BLaER1 treated with 17β-estradiol and CSF1 and Interleukin-3, amounts not matched to agents 10 nM and 100 nM (cell line): ENCODE results near the gene MRPL3.

Experiments
- H3K27ac ChIP-seq, 11 experiments: shearing (Covaris generic); formaldehyde crosslinking; 2 replicates each; pipeline ENCODE4 v1.8.1; 2022
- H3K27me3 ChIP-seq, 11 experiments: shearing (Covaris generic); formaldehyde crosslinking; 2 replicates each; pipeline ENCODE4 v1.8.1; 2022
- H3K36me3 ChIP-seq, 11 experiments: shearing (Covaris generic); formaldehyde crosslinking; 2 replicates each; pipeline ENCODE4 v1.8.1; 2022
- H3K4me1 ChIP-seq, 10 experiments: shearing (Covaris generic); formaldehyde crosslinking; 2 replicates each; pipeline ENCODE4 v1.8.1; 2022
- H3K4me2 ChIP-seq, 11 experiments: shearing (Covaris generic); formaldehyde crosslinking; 2 replicates each; pipeline ENCODE4 v1.8.1; 2022
- H3K4me3 ChIP-seq, 10 experiments: shearing (Covaris generic); formaldehyde crosslinking; 2 replicates each; pipeline ENCODE4 v1.8.1; 2022
- H3K9ac ChIP-seq, 11 experiments: shearing (Covaris generic); formaldehyde crosslinking; 2 replicates each; pipeline ENCODE4 v1.8.1; 2022
- H3K9me3 ChIP-seq, 11 experiments: shearing (Covaris generic); formaldehyde crosslinking; replicated peaks in 1 of 11; 2 replicates each; pipeline ENCODE4 v1.8.1; 2022
- H4K20me1 ChIP-seq, 11 experiments: shearing (Covaris generic); formaldehyde crosslinking; 2 replicates each; pipeline ENCODE4 v1.8.1; 2022
- Cebpa-rat ChIP-seq, 11 experiments: shearing (Covaris generic); IDR thresholded peaks; 2 replicates each; pipeline ENCODE4 v1.8.1; 2022

Gene MRPL3

DNA sequence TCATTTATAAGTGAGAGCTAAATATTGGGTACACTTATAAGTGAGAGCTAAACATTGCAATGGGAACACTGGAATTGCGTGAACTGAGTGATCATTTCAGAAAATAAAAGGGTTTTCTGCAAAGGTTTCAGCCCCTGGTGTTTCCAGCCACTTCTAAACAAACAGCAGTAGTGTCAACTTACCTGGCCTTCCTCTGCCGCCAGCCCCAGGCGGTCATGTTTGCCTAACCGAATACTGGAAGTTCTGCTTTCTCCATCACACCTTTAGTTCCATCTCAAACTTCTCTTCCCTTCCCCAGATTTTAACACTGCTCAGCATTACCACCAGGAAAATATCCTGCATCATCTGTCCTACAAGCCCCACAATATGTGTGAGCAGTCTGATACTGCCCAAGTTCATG, 58.6 kb downstream of the MRPL3 start:
- no peak overlapping the region for H3K9ac ChIP-seq
- no peak overlapping the region for H3K4me3 ChIP-seq
- no peaks in the 10 kb centered on the region for H4K20me1 ChIP-seq
- H3K4me2 ChIP-seq: no peak overlapping the region
- H3K4me1 ChIP-seq: no peaks in the 10 kb centered on the region
- no peak overlapping the region for H3K27ac ChIP-seq
- peaks cover 0 to 5% (median 0%) of the 10 kb centered on the region in 11 experiments; a peak in 1 of 22 replicates for H3K36me3 ChIP-seq
- H3K9me3 ChIP-seq: peaks cover 20 to 31% (median 25%) of the 10 kb centered on the region in 11 experiments; a peak in 21 of 22 replicates
- TF ChIP-seq Cebpa-rat (IDR thresholded peaks at IDR 0.05): no peak
- H3K27me3 ChIP-seq: no peaks in the 10 kb centered on the region

- Histone ChIP-seq H3K27me3 (no peaks in the 10 kb centered on the region), H4K20me1 (no peaks in the 10 kb centered on the region), H3K4me1 (no peaks in the 10 kb centered on the region), H3K4me3 (no peak overlapping the region), H3K9me3 (peaks cover 0 to 10% (median 3%) of the 10 kb centered on the region in 11 experiments; a peak in 7 of 22 replicates), H3K27ac (no peak overlapping the region), H3K4me2 (no peak overlapping the region), H3K9ac (no peak overlapping the region), H3K36me3 (no peaks in the 10 kb centered on the region)
- TF ChIP-seq Cebpa-rat (IDR thresholded peaks at IDR 0.05): no peak
These were observed 63.7 kb downstream of the MRPL3 start for GRCh38 chr3:131439084-131439483.

DNA sequence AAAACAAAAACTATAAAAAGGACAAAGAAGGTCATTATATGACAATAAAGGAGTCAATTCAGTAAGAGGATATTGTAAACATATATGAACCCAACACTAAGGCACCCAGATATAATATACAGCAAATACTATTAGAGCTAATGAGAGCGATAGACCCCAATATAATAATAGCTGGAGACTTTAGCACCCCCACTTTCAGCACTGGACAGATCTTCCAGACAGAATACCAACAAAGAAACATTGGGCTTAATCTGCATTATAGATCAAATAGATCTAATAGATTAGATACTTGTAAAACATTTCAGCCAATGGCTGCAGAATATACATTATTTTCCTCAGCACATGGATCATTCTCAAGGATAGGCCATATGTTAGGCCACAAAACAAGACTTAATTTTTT, 67.8 kb downstream of the MRPL3 start:
- H3K9me3 ChIP-seq: peaks cover 0 to 10% (median 3%) of the 10 kb centered on the region in 11 experiments; a peak in 7 of 22 replicates
- no peak for TF ChIP-seq Cebpa-rat (IDR thresholded peaks at IDR 0.05)
- H3K27me3 ChIP-seq: no peaks in the 10 kb centered on the region

DNA sequence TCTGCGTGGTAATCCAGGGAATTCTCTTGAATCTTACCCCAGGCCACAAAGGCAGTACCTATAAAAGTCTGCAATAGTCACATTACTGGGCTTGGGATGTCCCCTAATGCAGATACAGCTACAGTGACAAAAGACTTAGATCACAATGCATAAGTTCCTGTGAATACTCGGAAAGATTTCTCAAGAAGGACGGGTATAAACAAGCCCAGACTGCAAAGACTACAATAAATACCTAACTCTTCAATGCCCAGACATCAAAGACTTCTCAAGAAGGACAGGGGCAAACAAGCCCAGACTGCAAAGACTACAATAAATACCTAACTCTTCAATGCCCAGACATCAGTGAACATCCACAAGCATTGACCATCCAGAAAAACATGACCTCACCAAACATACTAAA, 70.3 kb downstream of the MRPL3 start:
- H3K4me2 ChIP-seq: no peak overlapping the region
- TF ChIP-seq Cebpa-rat (IDR thresholded peaks at IDR 0.05): no peak
- peaks cover 0 to 10% (median 3%) of the 10 kb centered on the region in 11 experiments; a peak in 7 of 22 replicates for H3K9me3 ChIP-seq
- no peaks in the 10 kb centered on the region for H3K27me3 ChIP-seq
- no peak overlapping the region for H3K9ac ChIP-seq
- H3K27ac ChIP-seq: no peak overlapping the region
- H4K20me1 ChIP-seq: no peaks in the 10 kb centered on the region
- H3K36me3 ChIP-seq: no peaks in the 10 kb centered on the region
- no peak overlapping the region for H3K4me3 ChIP-seq
- H3K4me1 ChIP-seq: no peaks in the 10 kb centered on the region

More for the DNA sequence above, 67.8 kb downstream of the MRPL3 start:
- Histone ChIP-seq H3K4me1 (no peaks in the 10 kb centered on the region), H3K36me3 (no peaks in the 10 kb centered on the region), H3K9ac (no peak overlapping the region), H3K4me2 (no peak overlapping the region), H4K20me1 (no peaks in the 10 kb centered on the region), H3K27ac (no peak overlapping the region), H3K4me3 (no peak overlapping the region)

DNA sequence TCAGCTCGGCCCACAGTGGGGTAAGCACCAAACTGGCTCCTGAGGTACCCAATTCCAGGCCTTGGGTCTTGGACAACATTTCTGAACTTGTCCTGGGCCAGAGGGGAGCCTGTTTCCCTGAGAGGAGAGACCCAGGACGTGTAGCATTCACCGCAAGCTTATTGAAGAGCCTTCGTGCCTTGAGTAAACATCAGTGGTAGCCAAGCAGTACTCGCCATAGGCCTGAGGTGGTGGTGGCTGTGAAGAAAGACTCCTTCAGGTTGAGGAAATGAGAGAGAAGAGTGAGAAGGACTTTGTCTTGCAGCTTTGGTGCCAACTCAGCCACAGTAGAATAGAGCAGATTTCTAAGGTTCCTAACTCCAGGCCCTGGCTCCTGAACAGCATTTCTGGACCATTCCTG, 71.0 kb downstream of the MRPL3 start:
- TF ChIP-seq Cebpa-rat (IDR thresholded peaks at IDR 0.05): no peak
- H3K4me1 ChIP-seq: no peaks in the 10 kb centered on the region
- no peak overlapping the region for H3K4me2 ChIP-seq
- no peak overlapping the region for H3K9ac ChIP-seq
- no peaks in the 10 kb centered on the region for H4K20me1 ChIP-seq
- no peak overlapping the region for H3K27ac ChIP-seq
- H3K36me3 ChIP-seq: no peaks in the 10 kb centered on the region
- H3K9me3 ChIP-seq: peaks cover 0 to 10% (median 3%) of the 10 kb centered on the region in 11 experiments; a peak in 7 of 22 replicates
- H3K4me3 ChIP-seq: no peak overlapping the region
- no peaks in the 10 kb centered on the region for H3K27me3 ChIP-seq

DNA sequence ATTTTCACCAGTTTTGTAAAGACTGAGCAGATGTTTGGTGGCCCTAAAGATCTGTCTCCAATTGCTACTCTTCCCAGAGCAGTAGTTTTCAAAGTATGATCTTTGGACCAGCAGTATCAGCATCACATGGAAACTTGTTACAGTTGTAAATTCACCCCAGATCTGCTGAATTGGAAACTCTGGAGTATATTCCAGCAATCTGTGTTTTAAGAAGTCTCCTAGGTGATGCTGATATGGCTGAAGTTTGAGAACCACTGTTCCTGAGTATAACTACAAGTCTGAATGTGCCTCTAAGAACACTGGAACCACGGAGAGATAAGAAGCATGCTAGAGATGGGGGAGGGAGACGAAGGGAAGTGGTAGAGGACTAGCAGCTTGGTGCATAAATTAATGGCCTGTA, 75.5 kb downstream of the MRPL3 start:
- no peak overlapping the region for H3K27ac ChIP-seq
- no peak overlapping the region for H3K9ac ChIP-seq
- no peaks in the 10 kb centered on the region for H3K4me1 ChIP-seq
- no peak for TF ChIP-seq Cebpa-rat (IDR thresholded peaks at IDR 0.05)
- H3K4me2 ChIP-seq: no peak overlapping the region
- H3K36me3 ChIP-seq: no peaks in the 10 kb centered on the region
- H4K20me1 ChIP-seq: no peaks in the 10 kb centered on the region
- H3K27me3 ChIP-seq: no peaks in the 10 kb centered on the region
- no peak overlapping the region for H3K4me3 ChIP-seq
- no peaks in the 10 kb centered on the region for H3K9me3 ChIP-seq

DNA sequence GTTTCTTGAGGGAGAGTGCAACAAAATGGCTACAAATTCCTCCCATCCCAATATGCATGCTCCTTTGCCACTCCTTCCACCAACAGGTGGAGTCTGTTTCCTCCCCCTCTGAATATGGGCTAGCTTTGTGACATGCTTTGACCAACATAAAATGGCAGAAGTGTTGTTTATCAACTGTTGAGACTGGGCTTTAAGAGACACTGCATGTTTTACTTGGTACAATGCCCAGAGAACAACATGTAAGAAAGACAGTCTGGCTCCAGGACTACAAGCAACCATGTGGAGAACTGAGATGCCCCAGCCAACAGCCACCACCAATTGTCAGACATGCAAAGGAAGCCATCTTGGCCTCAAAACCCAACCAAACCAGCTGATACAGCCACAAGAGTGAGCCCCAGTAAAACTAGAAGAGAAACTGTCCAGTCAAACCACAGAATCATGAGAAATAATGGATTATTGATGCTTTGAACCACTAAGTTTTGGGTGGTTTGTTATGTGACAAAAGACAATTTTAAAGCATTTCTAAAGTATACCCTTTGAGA, 80.7 kb downstream of the MRPL3 start:
- H3K27ac ChIP-seq: no peak overlapping the region
- H3K27me3 ChIP-seq: no peaks in the 10 kb centered on the region
- no peaks in the 10 kb centered on the region for H4K20me1 ChIP-seq
- no peak overlapping the region for H3K9ac ChIP-seq
- no peak overlapping the region for H3K4me2 ChIP-seq
- no peaks in the 10 kb centered on the region for H3K36me3 ChIP-seq
- TF ChIP-seq Cebpa-rat (IDR thresholded peaks at IDR 0.05): no peak
- peaks cover 0 to 9% (median 0%) of the 10 kb centered on the region in 11 experiments; a peak in 1 of 22 replicates for H3K9me3 ChIP-seq
- no peaks in the 10 kb centered on the region for H3K4me1 ChIP-seq
- H3K4me3 ChIP-seq: no peak overlapping the region

DNA sequence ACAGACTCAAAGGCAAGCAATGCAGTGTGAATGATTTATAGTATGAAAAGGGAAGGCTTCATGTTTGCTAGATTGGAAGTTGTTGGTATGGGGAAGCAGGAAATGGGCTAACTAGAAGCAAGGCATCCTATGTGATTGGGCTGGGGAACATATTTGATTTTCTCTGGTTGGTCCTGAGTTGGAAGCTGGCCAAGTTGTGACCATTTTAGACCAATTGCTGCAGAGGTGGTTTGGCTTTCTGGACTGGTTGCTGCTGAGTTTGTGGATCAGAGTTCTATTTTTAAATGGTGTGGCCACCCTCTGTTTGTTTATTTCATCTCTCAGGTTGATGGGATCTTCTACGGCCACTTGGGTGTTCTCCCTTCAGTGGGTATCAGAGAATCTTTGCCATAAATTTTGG, 81.5 kb downstream of the MRPL3 start:
- H3K9ac ChIP-seq: no peak overlapping the region
- peaks cover 0 to 9% (median 0%) of the 10 kb centered on the region in 11 experiments; a peak in 1 of 22 replicates for H3K9me3 ChIP-seq
- H3K4me2 ChIP-seq: no peak overlapping the region
- H3K27ac ChIP-seq: no peak overlapping the region
- no peaks in the 10 kb centered on the region for H4K20me1 ChIP-seq
- H3K4me3 ChIP-seq: no peak overlapping the region
- no peaks in the 10 kb centered on the region for H3K36me3 ChIP-seq
- no peak for TF ChIP-seq Cebpa-rat (IDR thresholded peaks at IDR 0.05)
- H3K4me1 ChIP-seq: no peaks in the 10 kb centered on the region
- no peaks in the 10 kb centered on the region for H3K27me3 ChIP-seq

DNA sequence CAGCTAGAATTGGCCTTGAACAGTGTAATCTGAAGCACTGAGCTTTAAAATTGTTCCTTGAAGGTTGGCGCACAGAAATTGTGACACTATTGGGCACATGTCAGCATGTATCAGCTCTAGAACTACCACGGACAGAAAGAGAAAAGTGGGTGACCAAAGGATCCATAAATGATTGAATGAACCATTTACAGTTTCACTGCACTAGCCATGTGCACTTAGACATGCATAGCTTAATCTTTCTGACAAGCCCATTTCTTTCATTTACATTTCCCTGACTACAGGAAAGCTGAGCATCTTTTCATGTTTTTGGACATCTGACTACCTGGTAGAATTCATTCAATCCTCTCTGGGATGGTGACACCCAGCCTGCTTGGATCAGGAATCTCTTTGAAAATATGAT, 85.0 kb downstream of the MRPL3 start:
- H4K20me1 ChIP-seq: no peaks in the 10 kb centered on the region
- peaks cover 0 to 14% (median 0%) of the 10 kb centered on the region in 11 experiments; a peak in 5 of 22 replicates for H3K9me3 ChIP-seq
- no peak for TF ChIP-seq Cebpa-rat (IDR thresholded peaks at IDR 0.05)
- H3K27me3 ChIP-seq: no peaks in the 10 kb centered on the region
- no peaks in the 10 kb centered on the region for H3K4me1 ChIP-seq
- H3K9ac ChIP-seq: no peak overlapping the region
- H3K4me3 ChIP-seq: no peak overlapping the region
- no peak overlapping the region for H3K4me2 ChIP-seq
- no peak overlapping the region for H3K27ac ChIP-seq
- H3K36me3 ChIP-seq: no peaks in the 10 kb centered on the region
